Kidney (tissue), 14 donors: Measurements from ENCODE around the gene S100A14. TPM values are rescaled to one million over a fixed set of nuclear protein-coding genes. Genes with fewer than 3 reads are reported as not detected.

Source experiments
- DNase-seq, 5 donors: peaks; one replicate each; pipeline ENCODE4 v3.0.0-alpha.2; 2013 to 2020
- FAIRE-seq: peaks from 2 replicates; lab custom pipeline; 2012; peaks lifted over from hg19 to GRCh38; lab: Jason Lieb, UNC
- H3K27ac ChIP-seq, 2 donors: one replicate each; pipeline ENCODE4 v1.7.0; 2013; ENCODE audit warnings: low read depth in 2 of 2, low read length in 2 of 2, inconsistent platforms in 1 of 2
- H3K27me3 ChIP-seq: one replicate; pipeline ENCODE4 v1.7.1; 2013; ENCODE audit warnings: low read length, inconsistent platforms; ENCODE audit not compliant: control insufficient read depth, insufficient read depth
- H3K36me3 ChIP-seq, 3 donors: one replicate each; pipeline versions ENCODE4 v1.7.0 to v1.7.1; 2013; ENCODE audit warnings: low read length in 3 of 3, control low read depth in 1 of 3, inconsistent platforms in 1 of 3; ENCODE audit not compliant: insufficient read depth in 3 of 3, control insufficient read depth in 2 of 3
- H3K4me1 ChIP-seq, 3 donors: one replicate each; pipeline versions ENCODE4 v1.7.0 to v1.7.1; 2013; ENCODE audit warnings: low read length in 3 of 3, inconsistent platforms in 1 of 3, low read depth in 1 of 3; ENCODE audit not compliant: control insufficient read depth in 2 of 3, insufficient read depth in 2 of 3
- H3K4me3 ChIP-seq, 3 donors: one replicate each; pipeline versions ENCODE4 v1.7.0 to v1.8.1; 2013; ENCODE audit warnings: low read length in 3 of 3, control low read depth in 1 of 3, inconsistent platforms in 1 of 3
- H3K9ac ChIP-seq, 3 donors: one replicate each; pipeline versions ENCODE4 v1.7.0 to v1.7.1; 2013; ENCODE audit warnings: low read length in 3 of 3, control low read depth in 1 of 3, inconsistent platforms in 1 of 3
- H3K9me3 ChIP-seq, 3 donors: one replicate each; pipeline versions ENCODE4 v1.7.0 to v1.7.1; 2013; ENCODE audit warnings: low read length in 3 of 3, control low read depth in 1 of 3, inconsistent platforms in 1 of 3; ENCODE audit not compliant: control insufficient read depth in 2 of 3, insufficient read depth in 1 of 3
- CTCF ChIP-seq: IDR thresholded peaks from 3 replicates; pipeline ENCODE4 v1.5.1; 2012; ENCODE audit warnings: mild to moderate bottlenecking, moderate library complexity, borderline replicate concordance; ENCODE audit not compliant: insufficient read depth; ENCODE audit errors: extremely low read depth
- intact Hi-C: fragments of 100-400 bp; cut with DNase I; formaldehyde crosslinking; loops from one replicate; pipeline ENCODE4 v1.11.1; 2022
- polyA plus RNA-seq: library from polyadenylated mRNA; stranded (reverse); fragments of 350-450 nt; fragmentation: Illumina TruSeq; extraction: RNeasy Lipid Tissue Mini Kit (QIAGEN cat#74804); gene quantifications from one replicate; pipeline ENCODE4 v1.2.3, GENCODE V29; 2014; ENCODE audit warnings: low read depth, low replicate concordance; ENCODE audit not compliant: insufficient read depth
- total RNA-seq: library from RNA; stranded (reverse); fragmentation: NEBNext Ultra II Directional; extraction: Animal tissue kit (Norgen Biotek cat#: 25700); gene quantifications from one replicate; pipeline ENCODE4 v1.2.1, GENCODE V29; 2021
- donor health status: control.
- donor health status: control.
- donor health status: control.
- donor health status: control.
- donor health status: control.
- donor health status: DM: yes; HTN: yes; CAD: no.
- donor health status: Normal renal cell carcinoma (clear cell type).

S100A14 gene
- total and polyA plus RNA-seq, 2 donors from 2014 or later = 35.6 to 75.9 TPM

DNA sequence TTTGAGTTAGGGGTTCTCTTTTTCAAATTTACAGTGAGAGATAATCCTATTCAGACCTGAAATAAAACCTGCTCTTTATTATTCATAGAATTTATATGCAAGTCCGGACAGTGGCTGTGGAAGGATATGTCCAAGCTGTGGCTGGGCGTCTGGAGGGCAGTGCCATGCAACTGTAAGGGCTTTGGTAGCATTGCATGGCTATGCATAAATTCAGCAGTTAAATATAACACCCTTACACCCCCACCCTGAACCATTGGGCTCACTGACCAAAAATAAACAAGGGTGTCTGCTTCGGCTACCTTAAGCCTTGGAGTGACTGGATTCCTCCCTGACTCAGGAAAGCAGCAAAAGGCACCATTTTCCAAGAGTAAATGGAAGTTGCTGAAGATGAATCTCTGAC, 23.2 kb upstream of the S100A14 start:
- Histone ChIP-seq H3K4me3 (no peak overlapping the region), H3K4me1 (peaks cover 0 to 10% (median 4%) of the 10 kb centered on the region in 3 donors), H3K9me3 (no peaks in the 10 kb centered on the region), H3K9ac (no peak overlapping the region), H3K27ac (no peak overlapping the region), H3K36me3 (peaks cover 12 to 79% (median 38%) of the 10 kb centered on the region in 3 donors), H3K27me3 (no peaks in the 10 kb centered on the region)
- DNase-seq = peak in 1 of 5 donors; percentile 15
- intact Hi-C loops = no loop called here
- no peak for TF ChIP-seq CTCF
- no peak for FAIRE-seq

- no peak for TF ChIP-seq CTCF
- no peak for FAIRE-seq
- Histone ChIP-seq H3K27me3 (no peaks in the 10 kb centered on the region), H3K9me3 (no peaks in the 10 kb centered on the region), H3K9ac (no peak overlapping the region), H3K36me3 (peaks cover 12 to 69% (median 36%) of the 10 kb centered on the region in 3 donors), H3K27ac (no peak overlapping the region), H3K4me1 (peaks cover 0 to 13% (median 4%) of the 10 kb centered on the region in 3 donors), H3K4me3 (no peak overlapping the region)
- peak in 1 of 5 donors; percentile 18 for DNase-seq
- intact Hi-C loops = no loop called here
Measured at GRCh38 chr1:153638261-153638660, 22.1 kb upstream of the S100A14 start.

- intact Hi-C loops = no loop called here
- TF ChIP-seq CTCF = no peak
- no peaks in the 10 kb centered on the region for H3K27me3 ChIP-seq
- FAIRE-seq = no peak
- peaks cover 12 to 49% (median 27%) of the 10 kb centered on the region in 3 donors for H3K36me3 ChIP-seq
- DNase-seq = peak in 1 of 5 donors; percentile 41
- H3K9me3 ChIP-seq = no peaks in the 10 kb centered on the region
- H3K27ac ChIP-seq = no peak overlapping the region
- H3K4me1 ChIP-seq = peaks cover 0 to 14% (median 4%) of the 10 kb centered on the region in 3 donors
- no peak overlapping the region for H3K9ac ChIP-seq
- H3K4me3 ChIP-seq = no peak overlapping the region
Measured at GRCh38 chr1:153636312-153636711, 20.2 kb upstream of the S100A14 start.

GRCh38 chr1:153635872-153636271, 19.7 kb upstream of the S100A14 start:
- peaks cover 0 to 11% (median 8%) of the 10 kb centered on the region in 3 donors for H3K4me1 ChIP-seq
- no peak overlapping the region for H3K27ac ChIP-seq
- no peak overlapping the region for H3K9ac ChIP-seq
- DNase-seq = peak in 1 of 5 donors; percentile 37
- TF ChIP-seq CTCF = no peak
- intact Hi-C loops = no loop called here
- peak overlapping the region in 2 of 3 donors; percentile 20 to 98 for H3K4me3 ChIP-seq
- peaks cover 9 to 45% (median 23%) of the 10 kb centered on the region in 3 donors for H3K36me3 ChIP-seq
- no peaks in the 10 kb centered on the region for H3K9me3 ChIP-seq
- H3K27me3 ChIP-seq = no peaks in the 10 kb centered on the region
- FAIRE-seq = no peak
